ENCODE data around the gene NRXN2.

- TF ChIP-seq CTCF (IDR thresholded peaks at IDR 0.05) = no peak
- TF ChIP-seq POLR2AphosphoS5 (IDR thresholded peaks at IDR 0.05; ENCODE audit: low read depth, low read length) = no peak
Measured at GRCh38 chr11:64569300-64569970, 153.6 kb downstream of the NRXN2 start.
